Lower leg skin (tissue), 4 donors: ENCODE results near the gene CTNND2. TPM values are rescaled to one million over a fixed set of nuclear protein-coding genes. Genes with fewer than 3 reads are reported as not detected.

Experiments
- DNase-seq, 2 donors: peaks; one replicate each; pipeline ENCODE4 v3.0.0-alpha.2; 2019; ENCODE audit warnings: low spot score in 2 of 2
- H3K4me3 ChIP-seq: fragments of 200-600 bp; sonication (generic); 2 replicates; pipeline ENCODE4 v1.5.1; 2017; ENCODE audit warnings: mild to moderate bottlenecking, low read depth; ENCODE audit not compliant: poor library complexity, severe bottlenecking
- CTCF ChIP-seq, 3 donors: fragments of 450-650 bp; IDR thresholded peaks; one replicate each; pipeline ENCODE4 v1.5.1; 2016; ENCODE audit warnings: antibody characterized with exemption in 3 of 3, mild to moderate bottlenecking in 3 of 3, moderate library complexity in 2 of 3
- POLR2A ChIP-seq, 2 donors: fragments of 450-650 bp; IDR thresholded peaks; one replicate each; pipeline ENCODE4 v1.6.1; 2016 to 2017; ENCODE audit warnings: antibody characterized with exemption in 2 of 2, mild to moderate bottlenecking in 1 of 2, moderate library complexity in 1 of 2
- WGBS, 2 donors: methylation state at CpG; one replicate each; pipeline ENCODE4 v1.1.5; 2018; 5-methylcytosine and 5-hydroxymethylcytosine counted together
- intact Hi-C: fragments of 100-400 bp; cut with DNase I; formaldehyde crosslinking; loops from one replicate; pipeline ENCODE4 v1.15.0; 2023; ENCODE audit warnings: low total_unique reads
- total RNA-seq, 4 donors: library from RNA; depleted of rRNA; stranded (reverse); fragments of >200 nt; gene quantifications; one replicate each; pipeline ENCODE4 v1.1.0, GENCODE V29; 2016

The CTNND2 gene
- total RNA-seq, 4 donors from 2014 or later, result 0.21 to 2.9 (median 0.55) TPM

- DNase-seq, result no peak
- no peak overlapping the region for H3K4me3 ChIP-seq
- no peak for TF ChIP-seq CTCF (IDR thresholded peaks at IDR 0.05)
- TF ChIP-seq POLR2A (IDR thresholded peaks at IDR 0.05), result no peak
- intact Hi-C loops, result no loop called here
- 48 to 49% methylated on average over 7 of the region's 7 CpGs for WGBS, 2 donors
These were observed 858.1 kb downstream of the CTNND2 start for GRCh38 chr5:11046160-11046559.

- H3K4me3 ChIP-seq, result no peak overlapping the region
- TF ChIP-seq CTCF (IDR thresholded peaks at IDR 0.05) (no peak), POLR2A (IDR thresholded peaks at IDR 0.05) (no peak)
- DNase-seq, result no peak
- intact Hi-C loops, result no loop called here
- WGBS, 2 donors, result 85 to 88% methylated on average over 3 of the region's 3 CpGs
These were observed 858.8 kb downstream of the CTNND2 start for GRCh38 chr5:11045411-11045810.

GRCh38 chr5:11044581-11044980, 859.7 kb downstream of the CTNND2 start:
- TF ChIP-seq POLR2A (IDR thresholded peaks at IDR 0.05), result no peak
- no peak for TF ChIP-seq CTCF (IDR thresholded peaks at IDR 0.05)
- intact Hi-C loops, result no loop called here
- no peak for DNase-seq
- H3K4me3 ChIP-seq, result no peak overlapping the region

GRCh38 chr5:11043881-11044280, 860.4 kb downstream of the CTNND2 start:
- TF ChIP-seq POLR2A (IDR thresholded peaks at IDR 0.05) (no peak), CTCF (IDR thresholded peaks at IDR 0.05) (no peak)
- DNase-seq, result no peak
- intact Hi-C loops, result no loop called here
- WGBS, 2 donors, result 75 to 76% methylated on average over 5 of the region's 5 CpGs
- no peak overlapping the region for H3K4me3 ChIP-seq

- H3K4me3 ChIP-seq, result no peak overlapping the region
- WGBS, 2 donors, result 55 to 61% methylated on average over 1 of the region's 1 CpG
- intact Hi-C loops, result no loop called here
- no peak for DNase-seq
- no peak for TF ChIP-seq CTCF (IDR thresholded peaks at IDR 0.05)
- TF ChIP-seq POLR2A (IDR thresholded peaks at IDR 0.05), result no peak
These were observed 863.9 kb downstream of the CTNND2 start for GRCh38 chr5:11040345-11040744.

- intact Hi-C loops, result no loop called here
- TF ChIP-seq POLR2A (IDR thresholded peaks at IDR 0.05) (no peak), CTCF (IDR thresholded peaks at IDR 0.05) (no peak)
- no peak overlapping the region for H3K4me3 ChIP-seq
- WGBS, 2 donors, result 83 to 90% methylated on average over 3 of the region's 3 CpGs
- no peak for DNase-seq
These were observed 865.5 kb downstream of the CTNND2 start for GRCh38 chr5:11038772-11039171.
